ENCODE results near the gene RPL7A. TPM values are rescaled to one million over a fixed set of nuclear protein-coding genes. Genes with fewer than 3 reads are reported as not detected.
A peak's percentile ranks its signal among the peaks of the same experiment; 100 is the strongest.
"Not testable (repeated sequence)": the region's sequence is repeated elsewhere in the genome, so short reads cannot be mapped to it uniquely, and the experiment has no call there.

RPL7A gene
- 1,575 TPM for total RNA-seq (ENCODE audit: insufficient read depth, low replicate concordance)

DNA sequence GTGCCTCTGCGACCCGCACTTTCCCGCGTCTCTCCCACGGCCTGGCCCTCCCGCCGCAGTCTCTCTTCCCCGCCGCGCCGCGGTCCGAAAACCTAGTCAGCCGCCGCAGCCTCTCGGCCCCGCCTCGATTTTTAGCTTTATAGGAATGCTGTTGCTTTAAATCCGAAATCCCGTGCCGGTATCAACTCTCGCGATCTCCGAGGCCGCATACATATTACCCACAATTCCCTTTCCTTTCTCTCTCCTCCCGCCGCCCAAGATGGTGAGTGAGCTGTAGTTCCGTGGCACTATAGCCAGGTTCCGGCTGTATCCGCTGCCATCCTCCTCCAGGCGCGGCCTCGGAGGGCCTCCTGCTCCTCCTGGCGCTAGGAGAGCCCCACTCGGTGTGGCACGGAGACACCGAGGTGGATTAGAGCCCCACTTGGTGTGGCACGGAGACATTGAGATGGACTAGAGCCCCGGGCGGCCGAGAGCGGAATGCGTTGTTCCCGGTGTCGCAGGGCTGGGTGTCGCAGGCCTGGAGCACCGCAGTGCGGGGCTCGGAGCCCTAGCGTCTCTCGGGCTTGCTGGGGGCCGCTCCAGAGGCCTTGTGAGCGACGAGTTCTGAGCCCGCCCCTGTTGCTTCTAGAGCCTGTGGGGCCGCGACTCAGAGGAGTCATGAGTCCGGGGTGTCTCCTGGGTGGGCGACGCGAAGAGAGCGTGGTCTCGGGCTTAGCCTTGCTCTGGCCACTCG, at the start of gene RPL7A, which contains the start of gene MED22:
Gene RPL7A (plus strand): TSS at position 234 of the 733 bp plus-strand sequence. CDS start 26 bp downstream, at position 260.
Gene MED22 (minus strand): TSS at position 147 of the 733 bp plus-strand sequence. CDS start 1,469 bp downstream, outside the sequence.
- DNase-seq (ENCODE audit: low spot score) = peak; percentile 98

DNA sequence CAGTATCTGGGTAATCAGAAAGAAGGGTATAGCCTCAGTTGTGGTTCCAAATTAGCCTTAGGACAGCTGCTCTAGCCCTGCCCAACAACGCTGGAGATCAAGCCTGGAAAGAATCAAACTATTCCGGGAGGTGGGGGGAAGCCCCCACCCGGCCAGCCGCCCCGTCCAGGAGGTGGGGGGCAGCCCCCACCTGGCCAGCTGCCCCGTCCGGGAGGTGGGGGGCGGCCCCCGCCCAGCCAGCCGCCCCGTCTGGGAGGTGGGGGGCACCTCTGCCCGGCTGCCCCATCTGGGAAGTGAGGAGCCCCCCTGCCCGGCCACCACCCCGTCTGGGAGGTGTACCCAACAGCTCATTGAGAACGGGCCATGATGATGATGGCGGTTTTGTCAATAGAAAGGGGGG, 48.0 kb upstream of the RPL7A start:
- not testable (repeated sequence) for DNase-seq (ENCODE audit: low spot score)

DNA sequence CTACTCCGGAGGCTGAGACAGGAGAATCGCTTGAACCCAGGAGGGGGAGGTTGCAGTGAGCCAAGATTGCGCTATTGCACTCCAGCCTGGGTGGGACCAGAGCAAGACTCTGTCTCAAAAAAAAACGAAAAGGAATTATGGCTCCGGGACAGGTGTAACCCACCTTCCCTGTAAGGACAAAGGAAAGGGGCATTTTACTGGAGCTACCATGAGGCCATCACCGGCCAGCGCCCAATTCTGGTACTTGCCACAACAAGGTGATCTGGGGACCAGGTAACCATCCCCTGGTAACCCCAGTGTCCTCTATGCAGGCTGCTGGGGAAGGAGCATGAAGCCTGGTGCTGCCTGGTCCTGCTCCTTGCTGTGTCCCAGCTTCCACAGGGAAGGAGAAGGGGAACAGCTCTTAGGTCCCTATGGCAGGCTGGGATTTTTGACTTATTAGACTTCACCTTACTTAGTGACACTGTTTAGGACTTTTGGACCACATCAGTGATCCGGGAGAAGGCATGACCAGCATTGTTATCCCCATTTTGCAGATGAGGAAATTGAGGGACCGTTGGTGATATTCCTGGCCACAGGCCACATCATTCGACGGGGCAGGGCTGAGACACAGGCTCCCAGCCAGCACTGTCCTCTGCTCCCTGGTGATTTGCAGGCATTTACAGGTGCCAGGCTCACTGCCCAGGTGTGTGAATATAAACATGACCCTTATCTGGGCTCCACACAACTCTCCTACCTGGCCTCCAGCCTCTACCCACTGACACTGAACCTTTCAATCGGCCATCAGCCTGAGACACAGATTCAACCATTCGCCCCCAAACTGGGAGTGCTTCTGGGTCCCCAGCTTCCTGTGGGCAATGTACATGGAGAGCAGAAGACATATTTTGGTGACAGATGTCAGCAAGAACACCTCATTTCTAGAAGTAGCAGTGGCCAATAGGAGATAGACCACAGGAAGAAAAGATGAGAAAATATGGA, 46.5 kb upstream of the RPL7A start:
- no peak for DNase-seq (ENCODE audit: low spot score)

DNA sequence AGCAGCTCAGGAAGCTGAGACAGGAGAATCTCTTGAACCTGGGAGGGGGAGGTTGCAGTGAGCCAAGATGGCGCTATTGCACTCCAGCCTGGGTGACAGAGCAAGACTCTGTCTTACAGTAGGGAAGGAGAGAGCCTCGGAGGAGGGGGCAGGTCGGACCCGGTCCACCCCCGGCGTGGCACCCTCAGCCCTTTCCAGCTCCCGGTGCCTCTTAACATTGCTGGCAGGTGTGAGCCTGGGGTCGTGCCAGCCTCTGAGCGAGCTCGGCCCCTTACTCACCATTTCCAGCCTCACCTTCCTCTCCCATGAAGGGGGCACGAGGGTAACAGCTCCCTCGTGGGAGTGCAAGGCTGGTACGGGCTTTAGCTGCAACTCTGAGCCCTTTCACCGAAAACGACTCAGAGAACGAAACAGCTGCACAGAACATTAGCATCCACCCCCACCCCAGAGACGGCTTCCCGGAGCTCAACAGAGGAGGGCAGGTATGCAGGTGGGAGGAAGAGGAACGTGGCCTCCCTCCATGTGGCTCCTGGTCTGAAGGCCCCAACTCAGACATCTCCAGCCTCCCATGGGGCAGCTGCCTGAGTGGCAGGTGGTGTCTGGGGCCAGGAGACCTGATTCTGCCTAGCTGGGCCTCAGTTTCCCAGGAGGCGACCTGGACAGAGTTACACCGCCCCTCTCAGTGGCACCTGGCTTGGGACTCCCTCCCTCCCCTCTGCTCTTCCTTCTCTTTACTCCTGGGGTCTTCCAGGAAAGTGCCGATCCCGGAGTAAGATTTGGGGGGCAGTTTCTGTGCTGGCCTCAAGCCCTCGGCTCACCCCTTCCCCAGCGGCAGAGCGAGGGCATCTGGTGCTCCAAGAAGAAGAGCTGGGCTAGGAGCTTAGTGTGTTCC, 44.5 kb upstream of the RPL7A start:
- no peak for DNase-seq (ENCODE audit: low spot score)

DNA sequence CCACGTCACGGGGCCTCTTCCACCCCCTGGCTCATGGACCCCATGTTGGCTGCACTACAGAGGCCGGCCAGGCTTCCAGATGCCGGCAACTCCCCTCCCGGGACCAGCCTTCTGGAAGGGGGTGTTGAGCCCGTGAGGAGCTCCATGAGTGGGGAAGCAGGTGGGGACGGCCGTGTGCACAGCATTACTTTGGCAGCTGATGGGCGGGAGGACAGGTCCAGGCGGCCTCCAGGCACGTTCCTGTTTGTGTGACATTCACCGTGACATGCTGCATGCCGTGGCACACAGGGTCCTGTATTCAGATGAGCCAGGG, 43.9 kb upstream of the RPL7A start:
- DNase-seq (ENCODE audit: low spot score) = peak; percentile 12

DNA sequence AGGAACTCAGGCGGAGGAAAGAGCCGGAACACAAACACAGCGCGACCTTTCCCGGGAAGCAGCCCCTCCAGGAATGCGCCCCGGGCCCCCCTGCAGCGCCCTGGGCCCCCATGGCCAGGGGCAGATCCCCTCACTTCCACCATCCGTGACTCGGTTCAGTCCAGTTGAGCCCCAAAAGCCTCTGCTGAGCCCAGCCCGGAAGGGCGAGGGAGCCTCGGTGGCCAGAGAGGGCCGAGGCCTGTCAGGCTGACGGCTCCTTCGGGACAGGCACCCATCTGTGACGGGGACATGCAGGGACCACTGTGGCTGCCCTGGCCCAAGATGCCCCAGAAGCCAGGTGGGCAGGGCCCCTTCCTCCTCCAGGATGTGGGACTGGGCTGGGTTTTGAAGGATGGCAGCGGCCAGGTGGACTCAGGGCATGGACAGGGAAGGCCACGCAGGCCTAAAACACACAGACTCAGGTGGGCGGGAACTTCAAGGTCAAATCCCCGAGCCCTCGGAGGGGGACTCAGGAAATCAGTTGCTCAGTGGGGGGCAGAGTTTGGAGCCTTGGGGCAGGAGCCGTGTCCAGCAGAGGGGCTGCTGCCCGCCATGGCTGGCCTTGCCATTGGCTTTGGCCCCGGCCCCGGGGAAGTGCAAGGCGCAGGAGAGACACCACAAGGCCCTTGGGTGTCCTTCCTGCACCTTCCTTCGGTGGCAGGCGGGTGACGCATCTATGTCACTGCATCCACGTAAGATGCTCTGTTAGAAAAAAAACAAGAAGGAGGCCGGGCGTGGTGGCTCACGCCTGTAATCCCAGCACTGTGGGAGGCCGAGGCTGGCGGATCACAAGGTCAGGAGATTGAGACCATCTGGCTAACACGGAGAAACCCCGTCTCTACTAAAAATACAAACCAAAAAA, 43.3 kb upstream of the RPL7A start:
- DNase-seq (ENCODE audit: low spot score) = no peak

DNA sequence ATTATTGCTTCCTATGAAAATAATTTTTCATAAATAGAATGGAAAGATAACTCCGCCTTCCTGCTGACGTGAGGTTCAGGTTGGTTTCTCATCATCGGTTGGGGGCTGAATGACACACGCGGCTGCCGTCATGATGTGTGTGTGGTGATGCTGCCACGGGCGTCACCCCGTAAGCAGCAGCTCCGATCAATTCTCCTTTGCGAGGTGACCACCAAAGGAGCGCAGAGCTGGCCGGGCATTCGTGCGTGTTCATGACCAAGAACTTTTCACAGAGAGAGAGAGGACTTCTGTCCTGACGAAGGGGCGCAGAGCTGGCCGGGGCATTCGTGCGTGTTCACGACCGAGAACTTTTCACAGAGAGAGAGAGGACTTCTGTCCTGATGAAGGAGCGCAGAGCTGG, 42.3 kb upstream of the RPL7A start:
- DNase-seq (ENCODE audit: low spot score) = no peak

DNA sequence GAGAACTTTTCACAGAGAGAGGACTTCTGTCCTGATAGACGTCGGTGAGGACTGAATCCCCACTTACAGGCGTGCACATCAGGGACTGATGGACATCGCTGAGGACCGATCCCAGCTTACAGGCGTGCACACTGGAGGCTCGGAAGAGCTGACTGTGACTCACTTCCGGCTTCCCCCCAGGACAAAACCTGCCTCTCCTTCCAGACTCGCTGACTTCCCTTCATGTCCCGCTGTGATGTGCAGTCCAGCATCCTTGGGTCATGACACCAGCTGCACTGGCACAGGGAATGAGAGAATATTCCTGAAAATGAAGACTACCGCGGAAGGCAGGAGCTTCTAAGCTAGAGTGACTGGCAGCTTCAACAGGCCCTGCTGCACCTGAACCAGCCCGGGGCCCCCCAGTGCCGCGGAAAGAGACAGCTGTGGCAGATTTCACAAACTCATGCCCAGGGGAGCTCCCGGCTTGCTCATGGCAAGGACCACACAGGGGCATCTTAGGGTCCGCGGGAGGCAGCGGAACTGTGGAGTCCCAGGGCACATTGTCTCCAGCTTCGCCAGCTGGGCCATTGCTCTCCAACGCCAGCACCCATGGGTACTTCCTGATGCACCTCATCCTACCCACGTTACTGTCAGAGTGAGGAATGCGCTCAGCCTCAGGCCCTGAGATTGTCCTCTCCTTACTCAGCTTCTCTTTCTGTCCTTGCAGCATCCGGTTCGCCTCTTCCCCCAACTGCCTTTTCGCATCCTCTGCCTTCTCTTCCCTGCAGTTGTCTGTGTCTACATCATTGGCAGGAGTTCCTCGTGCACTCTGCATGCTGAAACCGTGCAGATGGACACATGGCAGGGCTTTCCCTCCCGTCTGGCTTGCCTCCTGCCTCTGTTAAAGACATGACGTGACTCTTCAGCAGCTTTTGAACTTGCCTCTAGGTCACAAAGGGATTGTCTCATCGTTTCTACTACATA, 41.5 kb upstream of the RPL7A start:
- peak; percentile 15 for DNase-seq (ENCODE audit: low spot score)

DNA sequence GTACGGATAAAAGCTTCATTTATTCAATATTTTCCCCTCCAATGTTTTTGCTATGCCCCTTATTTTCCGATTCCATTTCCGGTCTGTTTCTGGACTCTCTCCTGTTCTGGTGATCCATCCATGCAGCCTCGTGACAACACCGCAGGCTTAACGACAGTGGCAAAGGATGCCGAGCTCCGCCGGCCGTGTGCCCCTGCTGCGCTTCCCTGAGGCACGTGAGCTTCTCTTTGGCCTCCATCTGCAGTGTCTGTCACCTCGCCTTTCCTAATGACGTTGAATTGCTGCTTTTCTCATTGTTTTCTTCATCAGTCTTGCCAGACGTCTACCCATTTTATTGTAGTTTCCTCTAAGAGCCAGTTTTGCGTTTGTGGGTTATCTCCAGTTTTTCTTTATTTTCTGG, 40.7 kb upstream of the RPL7A start:
- DNase-seq (ENCODE audit: low spot score) = no peak

DNA sequence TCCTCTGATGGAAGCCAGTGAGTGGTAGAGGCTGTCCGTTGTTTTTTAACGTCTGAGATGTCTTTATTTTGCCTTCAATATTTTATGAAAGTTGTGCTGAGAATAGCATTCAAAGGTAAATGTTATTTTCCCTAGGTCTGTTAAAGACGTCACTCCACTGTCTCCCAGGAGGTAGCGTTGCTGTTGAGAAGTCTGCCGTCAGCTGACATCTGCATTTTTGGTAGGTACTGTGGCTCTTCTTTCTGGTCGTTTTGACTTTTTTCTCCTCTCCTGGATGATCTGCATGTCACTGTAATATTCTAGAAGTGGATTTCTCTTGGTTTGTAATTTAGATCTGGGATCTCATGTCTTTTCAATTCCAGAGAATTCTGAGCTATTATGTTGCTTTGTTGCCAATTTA, 38.4 kb upstream of the RPL7A start:
- DNase-seq (ENCODE audit: low spot score) = no peak

DNA sequence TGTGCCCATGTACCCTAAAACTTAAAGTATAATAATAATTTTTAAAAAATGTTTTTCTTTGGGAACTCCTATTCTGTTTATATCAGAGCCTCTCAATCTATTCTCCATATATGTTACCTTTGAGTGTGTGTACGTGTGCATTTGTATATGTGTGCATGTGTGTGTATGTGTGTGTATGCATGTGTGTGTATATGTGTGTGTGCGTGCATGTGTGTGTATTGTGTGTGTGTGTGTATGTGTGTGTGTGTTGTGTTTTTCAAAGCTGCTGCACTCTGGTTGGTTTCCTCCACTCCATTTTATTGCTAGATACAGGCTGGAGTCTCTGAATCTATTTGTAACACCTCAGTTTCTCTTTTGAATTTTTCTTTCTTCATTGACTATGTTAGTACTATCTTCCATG, 32.0 kb upstream of the RPL7A start:
- no peak for DNase-seq (ENCODE audit: low spot score)

DNA sequence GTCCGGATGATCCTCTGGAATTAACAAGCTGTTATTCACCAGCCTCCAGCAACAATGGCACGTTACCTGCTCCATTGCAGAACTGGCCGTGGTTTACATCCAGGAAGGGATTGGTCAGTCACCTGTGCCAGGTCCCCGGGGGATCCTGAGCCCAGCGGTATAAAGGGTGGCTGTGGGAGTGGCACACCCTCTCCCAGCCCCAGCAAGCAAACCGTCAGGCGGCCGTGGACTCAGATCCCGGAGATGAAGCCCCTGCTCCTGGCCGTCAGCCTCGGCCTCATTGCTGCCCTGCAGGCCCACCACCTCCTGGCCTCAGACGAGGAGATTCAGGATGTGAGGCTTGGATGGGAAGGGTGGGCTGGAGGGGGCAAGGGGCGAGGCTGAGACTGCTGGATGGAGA, 30.5 kb upstream of the RPL7A start:
- DNase-seq (ENCODE audit: low spot score) = not testable (repeated sequence)

DNA sequence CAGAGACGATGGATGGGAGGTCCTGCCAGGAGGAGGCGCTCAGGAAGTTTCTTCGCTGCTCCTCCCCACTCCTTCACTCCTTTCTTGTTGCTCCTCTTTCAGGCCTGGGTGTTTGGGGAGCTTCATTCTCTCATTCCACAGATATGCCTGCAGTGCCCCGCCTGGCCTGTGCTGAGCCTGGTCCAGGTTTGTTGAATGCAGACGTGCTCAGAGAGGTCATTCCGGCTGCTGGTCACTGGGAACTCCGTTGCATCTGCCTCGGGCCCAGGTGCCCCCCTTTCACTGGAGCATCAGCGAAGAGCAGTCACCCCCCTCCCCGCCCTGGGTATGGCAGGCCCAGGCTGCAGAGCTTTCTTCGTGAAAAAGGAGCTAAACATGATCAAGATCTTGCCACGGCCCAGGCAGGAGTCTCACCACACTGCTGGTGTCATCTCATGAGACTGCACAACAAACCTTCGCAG, 27.6 kb upstream of the RPL7A start:
- DNase-seq (ENCODE audit: low spot score) = no peak

DNA sequence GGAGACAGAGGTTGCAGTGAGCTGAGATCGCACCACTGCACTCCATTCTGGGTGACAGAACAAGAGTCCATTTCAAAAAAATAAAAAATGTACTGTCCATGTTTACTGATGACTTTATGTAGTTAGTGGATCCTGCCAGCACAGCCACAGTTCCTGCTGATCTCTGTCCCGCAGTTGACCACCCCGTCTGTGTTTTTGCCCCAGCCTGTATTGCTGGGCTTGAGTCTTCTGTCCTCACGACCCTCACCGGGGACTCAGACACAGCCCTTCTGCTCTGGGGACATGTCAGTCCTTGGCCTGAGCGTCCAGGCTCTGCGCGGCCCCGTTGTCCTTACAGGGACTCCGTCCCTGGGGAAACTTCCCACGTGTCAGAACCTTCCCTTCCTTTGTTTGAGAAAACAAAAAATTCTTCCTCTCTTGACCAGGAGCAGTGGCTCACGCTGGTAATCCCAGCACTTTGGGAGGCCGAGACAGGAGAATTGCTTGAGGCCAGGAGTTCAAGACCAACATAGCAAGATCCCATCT, 26.5 kb upstream of the RPL7A start:
- no peak for DNase-seq (ENCODE audit: low spot score)

DNA sequence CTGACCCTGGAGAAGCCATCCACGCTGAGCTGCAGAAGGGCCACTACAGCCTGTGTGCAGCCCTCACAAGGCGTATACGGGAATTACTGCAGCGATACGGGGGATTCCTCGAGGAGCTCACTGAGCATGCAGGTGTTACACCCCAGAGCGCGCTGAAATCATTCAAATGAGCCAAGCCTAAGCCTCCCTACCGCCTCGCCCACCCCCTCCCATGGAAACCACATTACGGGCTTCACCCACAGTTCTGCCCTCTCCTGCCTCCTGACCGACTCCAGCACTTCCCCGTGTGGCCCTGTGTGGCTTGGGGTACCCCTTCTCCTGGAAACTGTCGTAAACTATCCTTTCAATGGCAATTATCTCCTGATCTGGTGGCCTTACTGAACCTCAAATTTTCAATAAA, 25.3 kb upstream of the RPL7A start:
- no peak for DNase-seq (ENCODE audit: low spot score)

DNA sequence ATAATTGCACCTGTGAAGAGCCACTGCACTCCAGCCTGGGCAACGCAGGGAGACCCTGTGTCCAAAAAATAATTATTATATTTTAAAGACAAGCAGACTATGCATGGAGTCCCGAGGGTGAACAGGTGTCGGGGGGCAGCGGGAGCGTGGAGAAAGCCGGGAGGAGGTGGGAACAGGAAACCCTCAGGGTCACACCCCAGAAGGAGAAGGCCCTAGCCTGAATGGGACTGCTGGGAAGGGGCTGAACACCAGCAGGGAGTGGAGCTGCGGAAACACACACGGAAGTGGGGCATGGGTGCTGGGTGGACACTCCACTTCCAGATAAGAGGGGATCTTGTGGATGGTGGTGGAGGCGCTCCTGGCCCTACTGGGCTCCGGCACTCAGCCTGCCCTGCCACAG, 24.8 kb upstream of the RPL7A start:
- no peak for DNase-seq (ENCODE audit: low spot score)

DNA sequence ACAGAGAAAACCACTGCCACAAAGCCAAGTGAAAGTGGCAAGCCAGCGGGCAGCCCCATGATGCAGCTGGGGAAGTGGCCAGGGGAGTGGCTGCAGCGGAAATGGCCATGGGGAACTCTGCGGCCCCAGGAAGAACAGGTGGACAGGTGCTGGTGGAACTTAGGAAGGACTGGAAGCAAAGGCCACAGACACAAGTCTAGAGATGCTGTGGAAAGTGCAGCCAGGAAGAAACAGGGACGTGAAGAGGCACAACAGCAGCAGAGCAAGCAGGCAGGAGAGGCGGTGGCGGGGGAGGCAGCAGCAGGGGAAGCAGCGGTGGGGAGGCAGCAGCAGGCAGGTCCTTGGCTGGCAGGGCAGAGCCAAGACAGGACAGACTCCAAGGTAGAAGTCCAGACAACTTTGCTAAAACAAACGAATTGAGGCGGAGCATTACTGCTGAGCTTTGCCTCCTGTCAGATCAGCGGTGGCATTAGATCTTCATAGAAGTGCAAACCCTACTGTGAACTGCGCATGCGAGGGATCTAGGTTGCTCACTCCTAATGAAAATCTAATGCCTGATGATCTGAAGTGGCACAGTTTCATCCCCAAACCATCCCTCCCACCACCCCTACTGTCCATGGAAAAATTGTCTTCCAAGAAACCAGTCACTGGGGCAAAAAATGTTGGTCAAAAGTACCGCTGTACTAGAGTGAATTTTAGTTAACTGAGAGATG, 23.9 kb upstream of the RPL7A start:
- DNase-seq (ENCODE audit: low spot score) = no peak

DNA sequence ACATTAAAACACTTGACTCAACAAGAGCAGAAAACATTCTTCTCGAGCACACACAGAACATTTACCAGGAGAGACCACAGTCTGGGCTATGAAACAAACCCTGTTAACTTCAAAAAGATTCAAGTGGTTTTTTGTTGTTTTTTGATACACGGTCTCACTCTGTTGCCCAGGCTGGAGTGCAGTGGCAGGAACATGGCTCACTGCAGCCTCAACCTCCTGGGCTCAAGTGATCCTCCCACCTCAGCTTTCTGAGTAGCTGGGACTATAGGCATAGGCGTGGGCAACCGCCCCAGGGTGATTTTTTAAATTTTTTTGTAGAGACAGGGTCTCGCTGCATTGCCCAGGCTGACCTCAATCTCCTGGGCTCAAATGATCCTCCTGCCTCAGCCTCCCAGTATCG, 21.0 kb upstream of the RPL7A start:
- DNase-seq (ENCODE audit: low spot score) = not testable (repeated sequence)
